T-helper 17 cell (primary cell): ENCODE data around the gene TUB. TPM values are rescaled to one million over a fixed set of nuclear protein-coding genes. Genes with fewer than 3 reads are reported as not detected.

Experiments
- total RNA-seq, 4 donors: library from RNA in 2 of 4; stranded (reverse) in 2 of 4; gene quantifications; one replicate each; pipeline ENCODE4 v1.2.3 and lab custom pipeline; 2022 to 2026

The TUB gene
- total RNA-seq, 2 donors from 2014 or later: 0.37 to 0.72 TPM

Other genes with a start within 250 kb of the TUB start
- not detected for gene OR10A6, start 149.9 kb upstream of the TUB start, total RNA-seq
- gene OR10A3, start 139.5 kb upstream of the TUB start, total RNA-seq: not detected
- gene NLRP10, start 115.8 kb upstream of the TUB start, total RNA-seq: not detected
- gene EIF3F, start 93.9 kb upstream of the TUB start, total RNA-seq: 100 to 1,000 TPM; 376 to 391 TPM
- gene RIC3, start 87.8 kb downstream of the TUB start, total RNA-seq: 10 to 100 TPM; 38.8 to 52.9 TPM
- gene LMO1, start 182.7 kb downstream of the TUB start, total RNA-seq: not detected